ENCODE data around the gene DGCR8.
"Not testable (repeated sequence)": the region's sequence is repeated elsewhere in the genome, so short reads cannot be mapped to it uniquely, and the experiment has no call there.

The DGCR8 gene

DNA sequence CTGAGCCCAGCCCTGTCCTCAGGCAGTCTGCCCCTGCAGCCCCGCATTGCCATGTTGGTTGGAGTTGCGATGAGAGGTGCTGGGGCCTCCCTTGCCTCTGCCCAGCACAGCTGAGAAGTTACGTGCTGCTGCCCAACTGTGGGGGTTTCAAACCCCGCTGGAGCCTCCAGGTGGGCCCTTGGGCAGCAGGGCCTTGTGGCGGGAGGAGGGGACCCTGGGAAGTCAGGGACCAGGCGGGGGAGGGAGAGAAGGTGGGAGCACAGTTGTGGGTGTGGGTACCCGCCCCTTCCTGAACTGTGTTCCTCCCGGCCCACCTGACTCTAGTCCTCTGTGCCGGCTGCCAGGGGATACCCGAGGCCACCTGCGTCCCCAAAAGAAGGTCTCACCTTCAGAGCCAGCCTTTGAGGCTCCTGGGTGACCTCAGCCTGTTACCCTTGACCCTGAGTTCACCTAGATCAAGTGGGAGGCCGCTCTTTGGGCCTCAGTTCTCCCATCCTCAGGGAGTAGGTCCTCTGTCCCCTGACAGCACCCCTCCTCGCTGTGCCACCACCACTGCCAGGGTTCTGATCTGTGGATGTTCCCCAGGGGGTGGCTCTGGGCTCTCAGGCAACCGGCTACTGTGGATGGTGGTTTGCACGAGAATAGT lies 78.5 kb downstream of the DGCR8 start:
- H3K4me2 ChIP-seq (ENCODE audit: low read depth, low read length, poor library complexity, severe bottlenecking) = no peak overlapping the region

DNA sequence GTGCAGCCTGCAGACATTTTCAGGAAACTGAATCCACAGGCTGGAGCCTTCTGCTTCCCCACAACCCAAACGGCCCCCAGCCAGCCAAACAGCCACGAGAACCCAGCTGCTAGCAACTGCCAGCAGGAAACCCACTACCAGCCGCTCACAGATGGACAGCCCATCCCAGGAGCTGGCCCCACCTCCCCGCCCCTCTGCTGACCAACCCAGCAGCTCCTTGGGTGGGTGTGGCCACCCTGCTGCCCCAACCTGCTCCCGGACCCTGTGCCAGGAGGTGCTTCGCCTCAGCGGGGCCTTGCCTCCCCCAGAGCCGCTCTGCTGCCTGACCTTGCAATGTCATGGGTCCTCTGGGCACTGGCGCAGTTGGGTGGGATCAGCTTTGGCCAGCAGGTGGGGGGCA lies 79.0 kb downstream of the DGCR8 start:
- no peaks in the 10 kb centered on the region for H3K27me3 ChIP-seq (ENCODE audit: low read length)
- TF ChIP-seq EZH2phosphoT487 (conservative IDR thresholded peaks at IDR 0.05; ENCODE audit: low read length) (no peak), CTCF (IDR thresholded peaks at IDR 0.05; ENCODE audit: insufficient read depth, low read length, poor library complexity, severe bottlenecking) (no peak)

More for the DNA sequence above, 78.5 kb downstream of the DGCR8 start:
- Histone ChIP-seq H3K4me3 (ENCODE audit: insufficient read depth, low read length, poor library complexity, severe bottlenecking) (no peak overlapping the region), H4K20me1 (ENCODE audit: low read depth, low read length) (no peaks in the 10 kb centered on the region), H3K27me3 (ENCODE audit: low read length) (no peaks in the 10 kb centered on the region), H3K9me3 (ENCODE audit: insufficient read depth, low read length) (no peaks in the 10 kb centered on the region), H3F3A (ENCODE audit: insufficient read depth) (no peaks in the 10 kb centered on the region), H3K9me2 (replicated peaks; ENCODE audit: insufficient read depth, low read length) (no peaks in the 10 kb centered on the region), H2AFZ (ENCODE audit: low read depth, low read length, severe bottlenecking) (no peak overlapping the region), H3K36me3 (ENCODE audit: low read length) (no peaks in the 10 kb centered on the region), H3K79me2 (ENCODE audit: insufficient read depth, low read length) (no peaks in the 10 kb centered on the region), H3K9ac (ENCODE audit: low read length) (no peak overlapping the region), H3K27ac (ENCODE audit: low read depth, low read length) (no peak overlapping the region)
- TF ChIP-seq CTCF (IDR thresholded peaks at IDR 0.05; ENCODE audit: insufficient read depth, low read length, poor library complexity, severe bottlenecking) = no peak
- TF ChIP-seq EZH2phosphoT487 (conservative IDR thresholded peaks at IDR 0.05; ENCODE audit: low read length) = no peak

DNA sequence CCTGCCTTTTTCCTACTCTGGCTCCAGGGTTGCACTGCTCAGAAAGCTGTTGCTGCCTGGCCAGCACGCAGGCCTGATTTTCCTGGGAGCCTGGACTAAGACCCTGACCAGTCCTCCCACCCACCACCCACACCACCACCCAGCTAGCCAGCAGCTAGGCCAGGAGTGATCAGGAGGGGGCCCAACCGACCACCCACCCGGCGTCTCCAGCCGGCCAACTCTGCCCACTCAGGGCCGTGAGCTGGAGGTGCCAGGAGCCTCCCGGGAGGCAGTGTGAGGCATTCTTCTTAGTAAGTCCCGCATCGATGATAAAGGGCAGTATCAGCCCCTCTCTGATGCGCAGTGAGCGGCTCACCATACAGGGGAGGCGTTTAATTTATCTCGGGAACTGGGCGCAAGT lies 79.5 kb downstream of the DGCR8 start:
- H2AFZ ChIP-seq (ENCODE audit: low read depth, low read length, severe bottlenecking); H3K27me3 ChIP-seq (ENCODE audit: low read length); H3K36me3 ChIP-seq (ENCODE audit: low read length); H3K4me3 ChIP-seq (ENCODE audit: insufficient read depth, low read length, poor library complexity, severe bottlenecking); H3K9me3 ChIP-seq (ENCODE audit: insufficient read depth, low read length); H3K4me2 ChIP-seq (ENCODE audit: low read depth, low read length, poor library complexity, severe bottlenecking); H3F3A ChIP-seq (ENCODE audit: insufficient read depth); H3K9me2 ChIP-seq (replicated peaks; ENCODE audit: insufficient read depth, low read length); H3K9ac ChIP-seq (ENCODE audit: low read length); H3K27ac ChIP-seq (ENCODE audit: low read depth, low read length); H3K79me2 ChIP-seq (ENCODE audit: insufficient read depth, low read length); H4K20me1 ChIP-seq (ENCODE audit: low read depth, low read length): not testable (repeated sequence)

More for the DNA sequence above, 79.0 kb downstream of the DGCR8 start:
- Histone ChIP-seq H3K9me3 (ENCODE audit: insufficient read depth, low read length) (no peaks in the 10 kb centered on the region), H4K20me1 (ENCODE audit: low read depth, low read length) (no peaks in the 10 kb centered on the region), H3F3A (ENCODE audit: insufficient read depth) (no peaks in the 10 kb centered on the region), H3K4me2 (ENCODE audit: low read depth, low read length, poor library complexity, severe bottlenecking) (no peak overlapping the region), H3K4me3 (ENCODE audit: insufficient read depth, low read length, poor library complexity, severe bottlenecking) (no peak overlapping the region), H3K79me2 (ENCODE audit: insufficient read depth, low read length) (no peaks in the 10 kb centered on the region), H3K27ac (ENCODE audit: low read depth, low read length) (no peak overlapping the region), H3K9me2 (replicated peaks; ENCODE audit: insufficient read depth, low read length) (no peaks in the 10 kb centered on the region), H3K9ac (ENCODE audit: low read length) (no peak overlapping the region), H2AFZ (ENCODE audit: low read depth, low read length, severe bottlenecking) (no peak overlapping the region), H3K36me3 (ENCODE audit: low read length) (no peaks in the 10 kb centered on the region)

DNA sequence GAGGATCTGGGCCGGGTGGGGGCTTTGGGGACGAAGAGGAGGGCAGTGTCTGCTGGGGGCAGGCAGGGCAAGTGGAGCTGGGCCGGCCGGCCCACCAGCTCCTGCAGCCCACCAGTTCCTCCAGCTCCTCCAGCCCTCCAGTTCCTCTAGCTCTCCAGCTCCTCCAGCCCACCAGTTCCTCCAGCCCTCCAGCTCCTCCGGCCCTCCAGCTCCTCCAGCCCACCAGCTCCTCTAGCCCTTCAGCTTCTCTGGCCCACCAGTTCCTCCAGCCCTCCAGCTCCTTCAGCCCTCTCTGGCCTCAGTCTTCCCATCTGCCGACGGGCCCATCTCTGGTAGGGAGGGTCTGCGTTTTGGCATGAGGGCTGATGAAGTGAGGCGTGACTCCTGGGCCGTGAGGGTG lies 80.0 kb downstream of the DGCR8 start:
- H2AFZ ChIP-seq (ENCODE audit: low read depth, low read length, severe bottlenecking) = no peak overlapping the region
- no peaks in the 10 kb centered on the region for H3K36me3 ChIP-seq (ENCODE audit: low read length)
- H3K4me3 ChIP-seq (ENCODE audit: insufficient read depth, low read length, poor library complexity, severe bottlenecking) = no peak overlapping the region
- H3K27ac ChIP-seq (ENCODE audit: low read depth, low read length) = no peak overlapping the region
- no peaks in the 10 kb centered on the region for H3F3A ChIP-seq (ENCODE audit: insufficient read depth)
- no peaks in the 10 kb centered on the region for H3K9me2 ChIP-seq (replicated peaks; ENCODE audit: insufficient read depth, low read length)
- H3K27me3 ChIP-seq (ENCODE audit: low read length) = no peaks in the 10 kb centered on the region
- H3K9me3 ChIP-seq (ENCODE audit: insufficient read depth, low read length) = no peaks in the 10 kb centered on the region
- no peaks in the 10 kb centered on the region for H3K79me2 ChIP-seq (ENCODE audit: insufficient read depth, low read length)
- H3K4me2 ChIP-seq (ENCODE audit: low read depth, low read length, poor library complexity, severe bottlenecking) = no peak overlapping the region
- no peak overlapping the region for H3K9ac ChIP-seq (ENCODE audit: low read length)
- H4K20me1 ChIP-seq (ENCODE audit: low read depth, low read length) = no peaks in the 10 kb centered on the region
- TF ChIP-seq EZH2phosphoT487 (conservative IDR thresholded peaks at IDR 0.05; ENCODE audit: low read length) = no peak
- TF ChIP-seq CTCF (IDR thresholded peaks at IDR 0.05; ENCODE audit: insufficient read depth, low read length, poor library complexity, severe bottlenecking) = no peak

All from SU-DHL-6 (cell line).